GM12872 (cell line): ENCODE data around the gene PLCG2.

Experiments
- TF ChIP-seq, protein P1 (sequence below): IDR thresholded peaks from 3 replicates; pipeline ENCODE4 v1.5.1; 2011; ENCODE audit warnings: low read depth, mild to moderate bottlenecking, low read length, moderate library complexity; ENCODE audit not compliant: insufficient read depth

The PLCG2 gene

DNA sequence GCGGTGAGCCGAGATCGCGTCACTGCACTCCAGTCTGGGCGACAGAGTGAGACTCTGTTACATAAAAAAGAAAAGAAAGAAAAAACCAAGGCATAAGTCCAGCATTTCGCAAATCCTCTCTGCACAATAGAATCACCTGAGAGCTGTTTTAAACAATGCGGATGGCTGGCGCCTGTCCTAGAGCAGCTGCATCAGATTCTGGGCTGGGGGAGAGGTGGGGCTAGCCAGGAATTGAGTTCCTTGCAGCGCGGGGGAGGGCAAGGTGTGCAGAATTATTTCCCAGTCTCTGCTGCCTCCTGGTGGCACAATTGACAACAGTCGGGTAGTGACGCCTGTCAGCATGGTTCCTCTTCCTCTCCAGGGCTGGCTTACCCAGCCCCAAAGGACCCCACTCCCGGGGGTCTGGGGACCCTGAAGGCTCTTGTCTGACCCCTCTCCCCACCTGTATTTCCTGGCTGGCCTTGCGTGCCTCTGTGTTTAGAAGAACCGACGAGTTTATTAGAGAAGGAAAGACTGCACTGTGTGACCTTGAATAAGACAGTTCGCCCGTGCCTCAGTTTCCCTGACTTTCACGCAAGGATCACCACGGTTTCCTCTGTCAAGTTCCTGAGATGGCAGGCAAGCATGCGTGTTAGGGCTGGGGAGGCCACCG lies 41.1 kb upstream of the PLCG2 start:
- TF ChIP-seq, protein P1, sequence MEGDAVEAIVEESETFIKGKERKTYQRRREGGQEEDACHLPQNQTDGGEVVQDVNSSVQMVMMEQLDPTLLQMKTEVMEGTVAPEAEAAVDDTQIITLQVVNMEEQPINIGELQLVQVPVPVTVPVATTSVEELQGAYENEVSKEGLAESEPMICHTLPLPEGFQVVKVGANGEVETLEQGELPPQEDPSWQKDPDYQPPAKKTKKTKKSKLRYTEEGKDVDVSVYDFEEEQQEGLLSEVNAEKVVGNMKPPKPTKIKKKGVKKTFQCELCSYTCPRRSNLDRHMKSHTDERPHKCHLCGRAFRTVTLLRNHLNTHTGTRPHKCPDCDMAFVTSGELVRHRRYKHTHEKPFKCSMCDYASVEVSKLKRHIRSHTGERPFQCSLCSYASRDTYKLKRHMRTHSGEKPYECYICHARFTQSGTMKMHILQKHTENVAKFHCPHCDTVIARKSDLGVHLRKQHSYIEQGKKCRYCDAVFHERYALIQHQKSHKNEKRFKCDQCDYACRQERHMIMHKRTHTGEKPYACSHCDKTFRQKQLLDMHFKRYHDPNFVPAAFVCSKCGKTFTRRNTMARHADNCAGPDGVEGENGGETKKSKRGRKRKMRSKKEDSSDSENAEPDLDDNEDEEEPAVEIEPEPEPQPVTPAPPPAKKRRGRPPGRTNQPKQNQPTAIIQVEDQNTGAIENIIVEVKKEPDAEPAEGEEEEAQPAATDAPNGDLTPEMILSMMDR: peak; percentile 91

DNA sequence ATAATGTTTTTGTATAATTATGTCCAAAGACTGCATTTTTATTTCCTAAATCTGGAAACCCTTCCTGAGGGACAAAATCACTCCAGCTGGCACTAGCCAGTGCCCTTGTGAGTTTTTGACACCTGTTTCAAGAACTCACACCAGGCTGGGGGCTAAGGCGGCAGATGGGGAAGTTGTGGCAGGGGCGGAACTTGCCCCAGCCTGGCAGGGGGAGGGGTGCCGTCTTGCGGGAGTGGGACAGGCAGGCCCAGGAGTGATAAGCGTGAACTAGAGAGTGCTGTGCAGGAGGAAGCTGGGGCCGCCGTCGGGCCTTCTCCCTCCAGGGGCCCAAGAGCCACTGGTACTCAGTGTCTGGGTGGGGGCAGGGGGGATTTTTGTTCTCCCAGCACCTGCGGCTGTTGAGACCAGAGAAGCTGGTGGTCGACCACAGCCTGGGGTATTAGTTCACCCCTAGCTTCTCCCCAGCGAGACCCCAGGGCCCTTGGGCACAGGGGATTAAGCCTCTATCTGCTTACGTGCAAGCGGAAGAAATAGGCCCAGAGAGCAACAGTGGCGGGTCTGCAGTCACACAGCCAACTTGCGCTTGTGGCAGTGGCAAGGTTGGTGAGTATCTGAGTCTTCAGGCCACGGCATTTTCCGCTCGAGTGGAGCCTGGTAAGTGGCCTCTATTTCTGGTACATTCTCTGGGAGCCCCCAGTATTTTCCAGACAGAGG lies 40.2 kb upstream of the PLCG2 start:
- TF ChIP-seq, protein P1: no peak

DNA sequence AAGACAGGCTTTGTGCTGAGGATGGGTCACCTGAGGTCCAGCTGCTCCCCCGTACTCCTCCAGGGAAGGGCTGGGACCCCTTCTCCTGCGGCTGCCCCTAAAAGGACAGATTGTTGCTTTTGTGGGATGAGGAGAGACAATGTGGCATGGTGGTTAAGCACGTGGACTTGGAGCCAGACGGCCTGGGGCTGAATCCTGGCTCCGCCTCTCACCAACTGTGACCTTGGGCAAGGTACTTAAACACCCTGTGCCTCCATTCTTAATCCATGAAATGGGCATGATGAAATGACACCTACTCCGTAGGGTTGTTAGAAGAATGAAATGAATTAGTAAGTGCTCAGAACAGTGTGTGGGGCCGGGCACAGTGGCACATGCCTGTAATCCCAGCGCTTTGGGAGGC lies 39.6 kb upstream of the PLCG2 start:
- TF ChIP-seq, protein P1: no peak

DNA sequence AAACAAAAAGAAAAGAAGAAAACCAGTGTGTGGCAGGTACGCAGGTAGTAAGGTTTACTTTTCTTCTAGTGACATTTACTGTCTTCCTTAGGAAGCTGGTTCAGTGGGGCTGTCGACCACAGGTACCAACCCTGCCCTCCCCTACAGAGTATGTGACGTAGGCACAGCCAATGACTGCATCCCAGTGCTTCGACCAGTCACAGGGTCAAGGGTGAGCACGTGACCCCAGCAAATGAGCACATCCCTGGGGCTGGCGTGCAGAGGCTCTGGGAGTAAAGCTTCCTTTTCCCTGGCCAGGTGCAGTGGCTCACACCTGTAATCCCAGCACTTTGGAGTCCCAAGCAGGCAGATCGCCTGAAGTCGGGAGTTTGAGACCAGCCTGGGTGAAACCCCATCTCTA lies 38.9 kb upstream of the PLCG2 start:
- TF ChIP-seq, protein P1: no peak

DNA sequence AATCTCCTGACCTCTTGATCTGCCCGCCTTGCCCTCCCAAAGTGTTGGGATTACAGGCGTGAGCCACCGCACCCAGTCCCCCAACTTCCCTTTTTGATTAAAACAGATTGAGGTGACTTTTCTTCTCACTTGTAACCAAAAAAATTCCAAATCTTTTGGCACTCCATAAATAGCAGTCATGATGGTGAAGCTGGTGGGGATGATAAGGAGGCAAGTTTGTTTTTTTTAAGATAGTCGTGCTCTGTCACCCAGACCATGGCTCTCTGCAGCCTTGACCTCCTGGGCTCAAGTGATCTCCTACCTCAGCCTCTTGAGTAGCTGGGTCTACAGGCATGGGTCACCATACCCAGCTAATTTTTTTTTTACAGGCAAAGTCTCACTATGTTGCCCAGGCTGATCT lies 34.7 kb upstream of the PLCG2 start:
- TF ChIP-seq, protein P1: no peak

DNA sequence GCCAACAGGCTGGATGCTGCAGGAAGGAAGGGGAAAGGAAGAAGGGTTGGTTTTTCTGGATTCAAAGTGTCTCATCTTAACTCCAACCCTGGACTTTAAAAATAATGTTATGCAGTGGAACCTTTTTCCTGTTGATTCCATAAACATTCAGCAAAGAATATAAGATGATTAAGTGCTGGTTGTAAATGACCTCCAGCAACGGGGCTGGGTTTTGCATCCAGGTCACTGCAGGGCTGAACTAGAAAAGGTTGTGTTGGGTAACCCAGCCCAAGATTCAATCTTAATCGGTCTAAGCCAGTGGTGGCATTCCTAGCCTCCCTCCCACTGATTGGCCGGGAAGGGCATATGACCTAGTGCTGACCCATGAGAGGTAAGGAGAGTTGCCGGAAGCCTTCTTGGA lies 34.2 kb upstream of the PLCG2 start:
- TF ChIP-seq, protein P1: no peak

DNA sequence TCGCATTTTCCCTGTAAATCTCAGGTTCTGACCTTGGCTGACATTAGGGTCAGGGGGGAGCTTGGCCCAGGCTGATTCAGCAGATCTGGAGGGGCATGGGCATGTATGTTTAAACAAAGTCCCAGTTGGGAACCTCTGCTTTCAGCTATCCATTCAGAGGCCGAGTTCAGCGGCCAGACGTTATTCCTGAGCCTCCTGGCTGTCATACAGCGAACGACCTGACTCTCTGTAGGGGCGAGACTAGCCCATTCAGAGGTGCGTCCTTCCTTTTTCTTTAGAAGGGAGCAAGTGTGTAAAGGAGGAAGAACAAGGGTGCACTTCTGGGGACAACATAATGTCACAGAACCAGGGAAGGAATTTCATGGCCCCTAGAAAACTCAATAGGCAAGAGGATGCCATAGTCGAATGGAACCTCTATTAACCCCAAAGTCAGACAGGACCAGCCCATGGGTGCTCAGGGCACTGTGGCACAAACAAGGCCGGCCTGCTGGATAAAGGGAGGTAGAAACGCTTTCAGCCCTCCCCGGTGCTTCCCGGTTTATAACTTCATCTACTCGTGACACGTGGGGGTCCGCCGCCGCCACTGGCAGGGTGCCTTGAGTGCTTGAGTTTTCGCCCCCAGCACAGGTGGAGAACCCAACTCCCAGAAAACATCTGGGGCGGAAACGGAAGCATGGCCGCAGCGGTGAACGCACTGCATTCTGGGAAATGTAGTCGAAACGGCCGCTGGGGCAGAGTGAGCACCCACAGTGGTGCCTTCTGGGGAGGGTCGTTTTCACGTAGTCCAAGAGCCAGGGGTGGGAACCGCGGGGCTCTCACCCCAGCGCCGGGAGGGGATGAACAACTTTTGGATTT lies 33.2 kb upstream of the PLCG2 start:
- TF ChIP-seq, protein P1: no peak
